Muscle layer of duodenum (tissue), 2 donors: ENCODE measurements around the gene CHST3.

Source experiments
- H3K27ac ChIP-seq: one replicate; pipeline ENCODE4 v1.7.0; 2013; ENCODE audit warnings: mild to moderate bottlenecking, low read length
- H3K27me3 ChIP-seq: one replicate; pipeline ENCODE4 v1.7.0; 2013; ENCODE audit warnings: low read depth, mild to moderate bottlenecking, control low read depth, low read length
- H3K36me3 ChIP-seq, 2 donors: one replicate each; pipeline ENCODE4 v1.7.0; 2013; ENCODE audit warnings: low read length in 2 of 2, control low read depth in 1 of 2, mild to moderate bottlenecking in 1 of 2; ENCODE audit not compliant: insufficient read depth in 2 of 2, control insufficient read depth in 1 of 2
- H3K4me1 ChIP-seq, 2 donors: one replicate each; pipeline ENCODE4 v1.7.0; 2013; ENCODE audit warnings: low read length in 2 of 2, mild to moderate bottlenecking in 2 of 2, control low read depth in 1 of 2, moderate library complexity in 1 of 2; ENCODE audit not compliant: insufficient read depth in 2 of 2, control insufficient read depth in 1 of 2
- H3K4me3 ChIP-seq, 2 donors: one replicate each; pipeline ENCODE4 v1.7.0; 2013; ENCODE audit warnings: low read length in 2 of 2, low read depth in 1 of 2, mild to moderate bottlenecking in 1 of 2
- H3K9me3 ChIP-seq, 2 donors: one replicate each; pipeline ENCODE4 v1.7.0; 2013; ENCODE audit warnings: low read length in 2 of 2, control low read depth in 1 of 2, mild to moderate bottlenecking in 1 of 2; ENCODE audit not compliant: control insufficient read depth in 1 of 2
- donor health status: healthy.

The CHST3 gene

GRCh38 chr10:72039377-72039776 is 75.2 kb downstream of the CHST3 start:
- H3K36me3 ChIP-seq = no peaks in the 10 kb centered on the region
- H3K4me1 ChIP-seq = peaks cover 0 to 3% of the 10 kb centered on the region in 2 donors
- H3K27ac ChIP-seq = no peak overlapping the region
- H3K9me3 ChIP-seq = no peaks in the 10 kb centered on the region
- H3K4me3 ChIP-seq = no peak overlapping the region
- H3K27me3 ChIP-seq = no peaks in the 10 kb centered on the region

- Histone ChIP-seq H3K4me3 (no peak overlapping the region), H3K27me3 (no peaks in the 10 kb centered on the region), H3K9me3 (no peaks in the 10 kb centered on the region), H3K4me1 (peaks cover 0 to 11% of the 10 kb centered on the region in 2 donors), H3K27ac (no peak overlapping the region), H3K36me3 (no peaks in the 10 kb centered on the region)
Measured at GRCh38 chr10:72041491-72041890, 77.3 kb downstream of the CHST3 start.

DNA sequence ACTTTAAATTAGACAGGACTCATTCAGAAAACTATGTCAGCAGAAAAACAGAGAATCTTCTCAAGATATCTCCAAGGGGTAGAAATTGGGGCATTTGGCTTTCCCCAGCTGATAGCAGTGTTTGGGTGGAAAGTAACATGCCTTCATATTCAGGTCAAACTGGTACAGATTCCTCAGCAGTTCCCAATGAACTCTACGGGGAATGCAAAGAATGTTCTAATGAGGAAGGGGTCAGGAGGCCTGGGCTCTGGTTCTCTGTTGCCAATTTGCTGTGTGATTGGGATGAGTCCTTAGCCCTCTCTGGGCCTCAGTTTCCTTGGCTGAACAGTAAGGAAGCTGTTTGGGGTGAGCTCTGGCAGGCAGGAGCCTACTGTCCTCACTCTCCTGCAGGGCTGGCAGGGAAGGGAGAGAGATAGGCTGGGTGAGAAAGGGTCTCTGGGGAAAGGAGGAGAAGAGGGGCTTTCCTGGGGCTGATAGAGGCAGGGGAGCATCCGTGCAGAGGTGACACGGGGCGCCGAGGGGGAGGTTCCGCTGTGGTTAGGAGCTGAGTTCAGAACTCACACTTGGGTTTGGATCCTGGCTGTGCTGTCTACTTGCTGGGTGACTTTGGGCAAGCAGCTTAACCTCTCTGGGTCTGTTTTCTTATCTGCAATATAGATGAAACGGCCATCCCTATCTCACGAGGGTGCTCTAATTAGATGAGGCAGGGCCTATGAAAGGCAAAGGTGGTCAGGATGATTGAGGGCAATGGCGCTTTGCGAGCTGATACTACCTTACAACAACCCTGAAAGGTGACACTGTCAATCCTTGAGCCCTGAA is 79.0 kb downstream of the CHST3 start:
- Histone ChIP-seq H3K9me3 (no peaks in the 10 kb centered on the region), H3K27me3 (no peaks in the 10 kb centered on the region), H3K4me3 (no peak overlapping the region), H3K36me3 (no peaks in the 10 kb centered on the region), H3K4me1 (peaks cover 0 to 11% of the 10 kb centered on the region in 2 donors), H3K27ac (no peak overlapping the region)

GRCh38 chr10:72044417-72045041 is 80.3 kb downstream of the CHST3 start:
- no peaks in the 10 kb centered on the region for H3K9me3 ChIP-seq
- H3K27me3 ChIP-seq = no peaks in the 10 kb centered on the region
- peaks cover 0 to 11% of the 10 kb centered on the region in 2 donors for H3K4me1 ChIP-seq
- H3K36me3 ChIP-seq = no peaks in the 10 kb centered on the region
- no peak overlapping the region for H3K27ac ChIP-seq
- no peak overlapping the region for H3K4me3 ChIP-seq

GRCh38 chr10:72045586-72045985 is 81.4 kb downstream of the CHST3 start:
- no peaks in the 10 kb centered on the region for H3K36me3 ChIP-seq
- no peak overlapping the region for H3K27ac ChIP-seq
- H3K4me1 ChIP-seq = peaks cover 2 to 11% of the 10 kb centered on the region in 2 donors
- no peaks in the 10 kb centered on the region for H3K9me3 ChIP-seq
- no peaks in the 10 kb centered on the region for H3K27me3 ChIP-seq
- no peak overlapping the region for H3K4me3 ChIP-seq

DNA sequence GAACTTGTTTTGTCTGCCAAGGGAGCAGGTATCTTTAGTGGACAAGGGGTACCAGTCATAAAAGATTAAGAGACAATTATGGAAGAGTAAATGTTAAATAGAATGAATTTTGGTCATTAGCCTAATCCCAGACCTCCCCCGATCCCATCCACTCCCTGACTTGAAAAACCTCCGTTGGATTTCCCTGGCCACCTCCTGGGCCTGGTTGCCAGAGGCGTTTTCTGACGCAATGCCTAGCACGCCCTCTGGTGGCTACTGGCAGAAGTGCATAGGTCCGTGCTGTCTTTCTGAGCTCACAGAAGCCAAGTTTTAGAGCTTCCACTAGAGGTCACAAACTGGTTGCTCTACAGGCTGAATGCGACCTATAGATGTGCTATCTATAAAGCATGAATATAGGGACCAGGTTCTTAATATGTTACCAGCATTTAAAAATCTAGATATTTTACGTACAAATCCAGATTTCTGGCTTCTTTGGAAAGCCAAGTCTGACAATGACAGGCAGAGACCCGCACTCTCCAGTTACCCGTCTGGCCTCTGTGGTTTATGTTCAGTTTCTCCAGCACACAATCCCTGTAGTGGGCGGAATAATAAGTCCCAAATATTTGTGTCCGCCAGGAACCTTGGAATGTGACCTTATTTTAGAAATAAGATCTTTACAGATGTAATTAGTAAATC is 84.4 kb downstream of the CHST3 start:
- Histone ChIP-seq H3K9me3 (no peaks in the 10 kb centered on the region), H3K4me3 (no peak overlapping the region), H3K4me1 (peaks cover 5 to 11% of the 10 kb centered on the region in 2 donors), H3K27me3 (no peaks in the 10 kb centered on the region), H3K27ac (no peak overlapping the region), H3K36me3 (no peaks in the 10 kb centered on the region)

GRCh38 chr10:72049472-72049871 is 85.3 kb downstream of the CHST3 start:
- Histone ChIP-seq H3K4me3 (no peak overlapping the region), H3K27me3 (no peaks in the 10 kb centered on the region), H3K9me3 (no peaks in the 10 kb centered on the region), H3K4me1 (peaks cover 5 to 6% of the 10 kb centered on the region in 2 donors), H3K27ac (no peak overlapping the region), H3K36me3 (no peaks in the 10 kb centered on the region)

GRCh38 chr10:72049969-72050781 is 86.0 kb downstream of the CHST3 start:
- Histone ChIP-seq H3K36me3 (no peaks in the 10 kb centered on the region), H3K27ac (no peak overlapping the region), H3K27me3 (no peaks in the 10 kb centered on the region), H3K4me3 (no peak overlapping the region), H3K4me1 (peaks cover 0 to 5% of the 10 kb centered on the region in 2 donors), H3K9me3 (no peaks in the 10 kb centered on the region)

DNA sequence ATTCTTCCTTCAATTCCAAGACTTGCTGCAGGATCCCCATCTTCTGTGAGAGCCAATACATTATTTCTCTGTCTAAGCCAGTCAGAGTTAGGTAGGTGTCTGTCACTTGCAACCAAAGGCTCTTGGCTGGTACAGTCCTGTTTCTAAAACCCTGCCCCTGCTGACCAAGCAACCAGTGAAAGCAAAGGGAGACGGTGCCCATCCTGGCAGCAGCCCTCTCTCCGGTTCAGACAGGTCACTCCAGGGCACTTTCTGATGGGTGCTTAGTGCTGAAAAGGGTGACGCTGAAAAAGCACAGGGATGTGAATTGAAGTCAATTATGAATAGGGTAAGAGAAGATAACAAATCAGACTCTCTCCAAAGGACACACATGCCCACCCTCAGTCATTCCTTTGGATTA is 86.7 kb downstream of the CHST3 start:
- Histone ChIP-seq H3K4me1 (peaks cover 0 to 5% of the 10 kb centered on the region in 2 donors), H3K27ac (no peak overlapping the region)

GRCh38 chr10:72053690-72054089 is 89.5 kb downstream of the CHST3 start:
- H3K4me3 ChIP-seq = no peak overlapping the region
- no peaks in the 10 kb centered on the region for H3K9me3 ChIP-seq
- H3K4me1 ChIP-seq = peaks cover 0 to 5% of the 10 kb centered on the region in 2 donors
- no peaks in the 10 kb centered on the region for H3K36me3 ChIP-seq
- no peaks in the 10 kb centered on the region for H3K27me3 ChIP-seq
- H3K27ac ChIP-seq = no peak overlapping the region

More for the DNA sequence above, 86.7 kb downstream of the CHST3 start:
- H3K9me3 ChIP-seq = no peaks in the 10 kb centered on the region
- H3K4me3 ChIP-seq = no peak overlapping the region
- H3K27me3 ChIP-seq = no peaks in the 10 kb centered on the region
- H3K36me3 ChIP-seq = no peaks in the 10 kb centered on the region

DNA sequence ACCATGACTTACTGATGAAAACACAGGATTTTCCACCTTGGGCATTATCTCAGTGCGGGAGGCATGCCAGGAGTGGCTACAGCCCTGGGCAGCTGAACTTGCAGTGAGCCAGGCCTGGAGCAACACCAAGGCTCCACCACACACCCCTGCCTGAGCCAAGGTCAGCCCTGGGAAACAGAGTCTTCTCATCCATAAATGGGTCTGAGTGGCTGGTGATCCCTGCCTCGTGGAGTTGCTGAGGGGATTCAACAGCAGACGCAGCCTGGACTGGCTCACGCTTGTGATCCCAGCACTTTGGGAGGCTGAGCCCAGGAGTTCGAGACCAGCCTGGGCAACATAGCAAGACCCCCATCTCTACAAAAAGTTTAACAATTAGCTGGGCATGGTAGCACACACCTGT is 91.9 kb downstream of the CHST3 start:
- no peak overlapping the region for H3K4me3 ChIP-seq
- no peaks in the 10 kb centered on the region for H3K9me3 ChIP-seq
- H3K36me3 ChIP-seq = no peaks in the 10 kb centered on the region
- no peaks in the 10 kb centered on the region for H3K4me1 ChIP-seq
- H3K27ac ChIP-seq = no peak overlapping the region
- no peaks in the 10 kb centered on the region for H3K27me3 ChIP-seq
